DMS79 treated with DMSO at 0.1 percent for 48 hours (cell line): Measurements from ENCODE around the gene IL10RB.
"Not testable (repeated sequence)": the region's sequence is repeated elsewhere in the genome, so short reads cannot be mapped to it uniquely, and the experiment has no call there.

Experiments
- DNase-seq: peaks from one replicate; lab custom pipeline; 2025; lab: John Stamatoyannopoulos, UW

Gene IL10RB

DNA sequence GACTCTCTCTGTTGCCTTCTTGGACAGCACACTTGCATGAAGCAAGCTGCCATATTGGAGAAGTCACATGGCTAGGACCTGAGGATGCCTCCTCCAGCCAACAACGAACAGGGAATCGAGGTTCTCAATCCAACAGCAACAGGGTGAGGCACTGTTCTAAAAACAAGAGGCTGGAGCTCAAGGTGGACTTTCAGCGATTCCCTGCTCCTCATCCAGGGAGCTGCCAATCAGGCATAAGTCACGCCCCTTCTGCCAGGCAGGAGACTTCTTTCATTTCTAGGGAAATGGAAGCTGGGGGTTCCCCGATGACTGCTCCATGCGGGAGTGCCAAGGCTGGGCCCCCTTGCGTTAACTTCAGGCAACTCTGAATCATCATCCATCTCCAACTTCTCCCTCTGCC lies 35.9 kb downstream of the IL10RB start:
- no peak for DNase-seq

DNA sequence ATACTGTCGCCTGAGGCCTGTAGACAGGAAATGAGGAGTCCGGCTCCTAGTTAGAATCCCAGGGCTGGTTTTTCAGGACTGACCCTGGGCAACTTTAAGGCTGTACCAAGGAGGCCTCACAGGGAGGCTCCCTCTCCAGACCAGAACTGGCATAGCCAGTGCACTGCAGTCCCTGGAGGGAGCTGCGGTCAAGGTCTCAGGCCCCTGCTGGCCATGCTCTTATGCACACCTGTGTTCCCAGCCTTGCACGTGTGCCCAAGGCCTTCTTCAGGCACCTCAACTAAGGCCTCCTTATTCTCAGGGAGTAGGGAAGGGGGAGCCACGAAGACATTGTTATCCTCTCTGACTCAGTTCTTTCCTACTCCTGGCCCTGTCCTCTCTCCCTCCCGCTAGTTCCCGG lies 36.6 kb downstream of the IL10RB start:
- no peak for DNase-seq

DNA sequence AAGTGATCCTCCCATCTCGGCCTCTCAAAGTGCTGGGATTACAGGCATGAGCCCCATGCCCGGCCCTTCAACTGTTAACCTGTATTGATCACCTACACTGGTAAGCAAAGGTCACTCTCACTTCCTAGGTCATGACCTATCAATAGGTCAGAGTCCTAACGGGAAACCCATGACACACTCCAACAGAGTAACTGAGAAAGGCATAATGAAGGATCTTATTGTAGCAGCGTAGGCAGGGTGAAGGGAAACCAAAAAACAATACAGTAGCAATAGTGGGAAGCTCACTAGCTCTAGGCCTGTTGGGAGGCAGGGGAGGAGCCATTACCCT lies 39.1 kb downstream of the IL10RB start:
- DNase-seq = no peak

DNA sequence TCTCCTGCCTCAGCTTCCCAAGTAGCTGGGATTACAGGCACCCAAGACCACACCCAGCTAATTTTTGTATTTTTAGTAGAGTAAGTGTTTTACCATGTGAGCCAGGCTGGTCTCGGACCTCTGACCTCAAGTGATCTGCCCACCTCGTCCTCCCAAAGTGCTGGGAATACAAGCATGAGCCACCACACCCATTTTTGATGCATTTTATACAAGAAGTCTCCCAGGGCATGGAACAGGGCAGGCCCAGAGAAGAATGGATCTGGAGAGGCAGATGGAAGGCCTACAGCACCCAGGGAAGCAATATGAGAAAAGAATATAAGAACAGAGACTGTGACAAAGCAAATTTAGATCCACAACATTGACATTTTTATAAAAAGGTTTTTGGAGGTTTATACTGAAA lies 39.8 kb downstream of the IL10RB start:
- no peak for DNase-seq

DNA sequence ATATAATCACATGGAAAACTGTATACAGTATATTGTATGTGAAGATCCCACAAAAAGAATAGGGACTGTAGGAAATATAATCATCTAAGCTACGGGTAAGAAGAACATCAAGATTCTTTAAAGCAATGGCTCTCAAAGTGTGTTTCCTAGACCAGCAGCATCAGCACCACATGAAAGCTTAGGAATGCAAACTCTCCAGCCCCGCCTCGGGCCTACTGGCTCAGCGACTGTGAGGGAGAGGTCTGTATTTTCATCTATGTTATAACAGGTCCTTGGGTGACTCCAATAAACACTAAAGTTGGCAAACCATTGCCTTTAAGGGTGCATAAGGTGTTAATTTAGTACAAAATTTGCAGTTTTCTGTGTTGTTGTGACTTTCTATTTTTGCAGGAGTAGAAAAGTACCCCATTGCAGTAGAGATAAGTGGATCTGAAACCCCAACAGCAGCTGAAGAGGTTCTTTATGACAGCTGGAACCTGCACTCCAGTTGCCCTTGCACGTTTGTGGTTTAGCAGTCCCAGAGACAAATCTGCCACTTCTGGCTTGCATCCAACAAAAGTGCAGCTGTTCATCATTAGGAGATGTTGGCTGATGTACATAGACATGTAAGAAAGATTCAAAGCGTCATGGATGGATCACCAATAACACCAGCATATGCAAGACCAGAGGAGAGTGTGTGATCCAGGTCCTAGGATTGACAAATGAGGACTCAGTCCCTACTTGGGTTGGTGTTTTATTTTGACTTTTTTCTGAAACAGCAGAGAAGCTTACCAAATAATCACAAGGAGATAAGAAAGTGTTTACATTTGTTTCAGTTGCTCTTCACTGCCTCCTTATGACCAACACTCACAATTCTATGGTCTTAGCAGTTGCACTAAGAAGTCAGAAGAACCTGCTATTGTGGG lies 42.7 kb downstream of the IL10RB start:
- peak; percentile 95 for DNase-seq

DNA sequence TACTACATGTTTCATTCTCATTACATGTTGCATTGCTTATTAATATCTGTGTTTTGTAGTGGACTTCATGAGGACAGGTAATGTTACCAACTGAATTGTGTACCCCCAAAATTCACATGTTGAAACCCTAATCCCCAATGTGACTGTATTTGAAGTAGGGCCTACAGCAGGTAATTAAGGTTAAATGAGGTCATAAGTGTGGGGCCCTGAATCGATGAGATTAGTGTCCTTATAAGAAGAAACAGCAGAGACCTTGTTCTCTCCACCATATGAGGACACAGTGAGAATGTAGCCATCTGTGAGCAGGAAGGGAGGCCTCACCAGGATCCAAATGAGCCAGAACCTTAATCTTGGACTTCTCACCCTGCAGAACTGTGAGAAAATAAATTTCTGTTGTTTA lies 43.6 kb downstream of the IL10RB start:
- no peak for DNase-seq

DNA sequence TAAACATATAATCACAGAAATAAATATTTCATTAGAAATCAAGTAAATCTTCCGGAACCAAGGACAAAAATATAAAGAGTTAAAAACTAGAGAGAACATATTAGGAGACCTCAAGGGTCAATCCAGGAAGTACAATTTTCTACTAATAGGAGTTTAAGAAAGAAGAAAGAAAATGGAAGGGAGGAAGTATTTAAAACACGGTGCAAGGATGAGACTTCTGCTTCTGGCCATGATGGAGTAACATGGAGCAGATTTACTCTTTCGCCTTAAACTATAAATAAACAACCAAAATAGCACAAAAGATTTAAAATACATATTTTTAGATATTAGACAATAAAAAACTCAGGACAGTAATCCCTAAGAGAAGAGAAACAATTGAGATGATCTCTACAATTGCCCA lies 46.0 kb downstream of the IL10RB start:
- no peak for DNase-seq

DNA sequence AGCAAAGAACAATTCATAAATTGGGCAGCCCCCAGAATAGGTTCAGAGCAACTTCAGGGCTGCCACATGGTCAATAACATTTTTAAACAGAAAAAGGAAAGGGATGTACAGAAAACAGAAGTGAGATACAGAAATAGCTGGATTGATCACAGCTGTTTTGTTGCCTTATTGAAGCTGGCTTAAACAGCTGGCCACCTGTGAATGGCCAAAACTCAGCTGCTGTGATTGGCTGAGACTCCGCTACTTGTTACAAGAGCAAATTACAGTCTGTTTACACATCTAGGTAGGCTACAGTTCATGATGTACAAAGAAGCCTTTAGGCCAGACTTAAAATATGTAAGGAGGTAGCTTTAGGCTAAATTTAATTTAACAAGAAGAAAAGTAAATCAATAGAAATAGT lies 47.0 kb downstream of the IL10RB start:
- no peak for DNase-seq

DNA sequence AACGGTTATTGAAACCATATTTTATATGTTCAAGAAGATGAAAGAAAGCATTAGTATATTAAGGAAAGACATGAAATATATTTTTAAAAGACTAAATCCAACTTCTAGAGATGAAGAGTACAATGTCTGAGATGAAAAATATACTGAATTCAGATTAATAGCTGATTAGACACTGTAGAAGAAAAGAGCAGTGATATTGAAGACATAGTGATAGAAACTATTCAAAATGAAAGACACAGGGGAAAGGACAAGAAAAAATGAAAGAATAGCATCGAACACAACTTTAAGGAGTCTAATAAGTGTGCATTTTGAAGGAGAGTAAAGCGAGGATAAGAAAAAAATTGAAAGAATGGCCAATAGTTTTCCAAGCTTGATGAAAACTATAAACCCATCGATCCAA lies 47.4 kb downstream of the IL10RB start:
- DNase-seq = no peak

DNA sequence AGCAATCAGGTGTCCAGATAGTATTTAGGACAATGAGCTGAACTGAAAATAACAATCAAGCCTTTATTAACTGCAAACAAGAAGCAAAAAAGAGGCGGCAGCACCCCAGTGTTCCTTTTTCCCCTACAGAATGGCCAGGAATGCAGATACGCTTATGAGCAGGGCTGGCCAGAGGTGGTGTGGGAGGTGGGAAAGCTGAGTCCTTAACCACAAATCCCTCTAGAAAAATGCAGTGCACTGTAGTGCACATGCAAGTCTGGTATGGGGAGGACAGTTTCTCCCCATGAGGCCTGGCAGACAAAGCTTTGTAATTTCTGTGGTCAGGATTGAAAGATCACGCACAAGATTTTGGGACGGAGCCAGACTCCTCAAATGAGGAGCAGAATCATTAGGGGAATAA lies 47.9 kb downstream of the IL10RB start:
- DNase-seq = no peak

DNA sequence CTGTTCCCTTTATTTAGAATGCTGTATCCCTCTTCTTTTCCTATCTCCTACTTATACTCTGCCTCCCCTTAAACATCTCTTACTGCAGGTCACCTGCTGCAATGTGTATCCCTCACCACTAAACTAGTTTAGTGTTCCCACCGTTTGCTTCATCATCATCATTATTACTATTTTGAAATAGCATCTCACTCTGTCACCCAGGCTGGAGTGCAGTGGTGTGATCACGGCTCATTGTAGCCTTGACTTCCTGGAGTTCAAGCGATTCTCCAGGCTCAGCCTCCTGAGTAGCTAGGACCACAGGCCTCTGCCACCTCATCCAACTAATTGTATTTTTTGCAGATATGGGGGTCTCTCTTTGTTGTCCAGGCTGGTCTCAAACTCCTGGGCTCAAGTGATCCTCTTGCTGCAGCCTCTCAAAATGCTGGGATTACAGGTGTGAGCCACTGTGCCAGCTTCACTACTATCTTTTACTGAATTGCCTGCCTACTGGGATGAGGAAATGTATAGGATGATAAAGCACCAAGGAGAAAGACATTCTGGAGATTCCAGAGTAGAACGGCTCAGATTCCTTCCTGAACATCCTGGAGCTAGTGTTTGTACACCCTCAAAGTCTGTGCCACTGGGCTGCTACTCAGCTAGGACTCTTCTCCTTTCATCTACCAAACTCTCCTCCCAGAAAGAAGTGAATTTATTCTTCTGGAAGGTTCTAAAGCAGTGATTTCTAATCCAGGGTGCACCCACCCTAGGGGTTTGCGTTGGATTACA lies 50.0 kb downstream of the IL10RB start:
- no peak for DNase-seq

DNA sequence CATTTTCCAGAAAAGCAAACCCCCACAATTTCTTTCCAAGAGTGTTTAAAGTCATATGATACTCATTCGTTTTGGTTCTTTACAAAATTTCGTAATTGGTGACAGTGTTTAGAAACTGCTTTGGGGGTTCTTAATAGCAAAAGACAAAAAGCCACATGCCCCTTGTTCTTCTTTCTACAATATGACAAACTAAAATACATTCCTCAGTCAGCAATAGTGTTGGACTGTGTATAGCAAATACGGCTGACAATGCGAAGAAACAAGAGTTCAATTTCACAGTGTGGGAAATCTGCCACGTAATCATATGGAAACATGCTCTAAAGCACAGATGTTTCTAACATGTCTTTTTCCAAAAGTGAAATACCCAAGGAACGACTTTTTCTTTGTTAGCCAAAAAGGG lies 51.0 kb downstream of the IL10RB start:
- no peak for DNase-seq

DNA sequence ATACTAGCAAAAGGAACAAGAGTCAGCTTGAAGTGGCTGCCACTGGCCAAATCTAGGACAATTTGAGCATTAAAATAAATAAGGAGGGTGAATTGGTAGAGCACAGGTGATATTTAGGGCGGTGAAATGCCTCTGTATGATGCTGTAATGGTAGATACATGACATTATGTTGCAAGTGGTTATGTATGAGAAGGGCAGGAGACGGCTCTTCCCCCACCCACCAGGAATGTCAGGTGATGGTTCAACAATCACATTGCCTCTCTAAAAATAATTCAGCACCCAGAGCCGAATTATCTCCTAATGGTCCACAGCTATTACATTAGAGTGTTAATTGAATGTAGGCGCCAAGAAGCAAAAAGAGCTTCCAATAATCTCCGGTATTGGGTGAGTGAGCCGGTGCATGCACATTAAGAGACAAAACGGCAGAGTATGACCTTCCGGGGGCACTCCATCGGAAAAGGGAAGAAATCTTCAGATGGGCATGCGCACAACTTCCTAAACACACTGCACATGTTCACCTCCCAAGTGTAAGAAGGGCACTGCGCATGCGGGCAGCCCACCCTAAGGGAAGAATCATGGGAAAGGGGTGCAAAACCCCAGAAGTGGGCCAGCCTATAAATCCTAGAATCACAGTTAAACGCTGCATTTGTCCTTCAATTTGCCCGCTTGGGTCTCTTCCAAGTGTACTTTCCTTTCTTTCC lies 51.8 kb downstream of the IL10RB start:
- no peak for DNase-seq

DNA sequence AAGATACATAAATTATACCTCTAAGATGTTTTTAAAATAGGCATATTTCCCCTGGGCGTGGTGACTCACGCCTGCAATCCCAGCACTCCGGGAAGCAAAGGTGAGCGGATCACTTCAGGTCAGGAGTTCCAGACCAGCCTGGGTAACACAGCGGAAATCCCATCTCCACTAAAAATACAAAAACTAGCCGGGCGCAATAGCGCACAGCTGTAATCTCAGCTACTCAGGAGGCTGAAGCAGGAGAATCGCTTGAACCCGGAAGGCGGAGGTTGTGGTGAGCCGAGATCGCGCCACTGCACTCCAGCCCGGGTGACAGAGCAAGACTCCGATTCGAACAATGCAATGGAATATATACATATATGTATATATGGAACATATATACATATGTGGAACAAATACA lies 54.8 kb downstream of the IL10RB start:
- DNase-seq = not testable (repeated sequence)

DNA sequence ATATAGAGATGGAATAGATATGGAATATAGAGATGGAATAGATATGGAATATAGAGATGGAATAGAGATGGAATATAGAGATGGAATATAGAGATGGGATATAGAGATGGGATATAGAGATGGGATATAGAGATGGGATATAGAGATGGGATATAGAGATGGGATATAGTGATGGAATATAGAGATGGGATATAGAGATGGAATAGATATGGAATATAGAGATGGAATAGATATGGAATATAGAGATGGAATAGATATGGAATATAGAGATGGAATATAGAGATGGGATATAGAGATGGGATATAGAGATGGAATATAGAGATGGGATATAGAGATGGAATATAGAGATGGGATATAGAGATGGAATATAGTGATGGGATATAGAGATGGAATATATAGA lies 57.4 kb downstream of the IL10RB start:
- not testable (repeated sequence) for DNase-seq

DNA sequence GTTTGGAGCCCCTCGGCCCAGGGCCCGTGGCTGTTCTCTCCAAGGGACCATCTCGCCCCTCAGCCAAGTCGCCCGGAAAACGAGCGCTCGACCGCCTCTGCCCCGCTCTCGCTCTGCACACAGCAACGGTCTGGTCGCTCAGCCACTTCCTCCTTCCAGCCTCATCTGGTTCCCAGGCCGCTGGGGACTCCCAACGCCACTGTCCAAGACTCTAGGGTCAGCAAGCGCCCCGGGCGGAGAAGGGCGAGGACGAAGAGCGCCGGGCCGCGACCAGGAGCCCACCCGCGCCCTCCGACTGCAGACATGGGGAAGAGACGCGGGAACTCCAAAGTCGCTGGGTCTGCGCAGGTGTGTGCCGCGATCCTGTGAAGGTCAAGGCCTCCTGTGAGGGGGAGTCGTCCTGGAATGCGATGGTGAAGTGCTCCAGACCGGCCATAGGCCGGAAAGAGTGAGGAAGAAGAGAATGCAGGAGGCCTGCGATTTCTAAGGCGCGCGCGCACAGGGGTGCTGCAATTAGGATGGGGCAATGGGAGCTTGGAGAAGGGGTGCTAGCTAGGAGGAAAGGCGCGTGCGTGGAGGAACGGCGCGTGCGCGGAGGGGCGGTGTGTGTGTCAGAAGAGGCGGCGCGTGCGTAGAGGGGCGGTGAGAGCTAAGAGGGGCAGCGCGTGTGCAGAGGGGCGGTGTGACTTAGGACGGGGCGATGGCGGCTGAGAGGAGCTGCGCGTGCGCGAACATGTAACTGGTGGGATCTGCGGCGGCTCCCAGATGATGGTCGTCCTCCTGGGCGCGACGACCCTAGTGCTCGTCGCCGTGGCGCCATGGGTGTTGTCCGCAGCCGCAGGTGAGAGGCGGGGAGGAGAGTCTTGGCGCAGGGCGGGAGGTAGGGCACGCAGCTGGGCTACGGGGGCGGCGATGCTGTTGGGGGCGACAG lies 58.4 kb downstream of the IL10RB start, which contains the start of gene IFNAR1:
Gene IFNAR1, plus strand, starts transcription at position 680 of the 931 bp plus-strand sequence. Its CDS starts 86 bp downstream, at position 766.
- peak; percentile 97 for DNase-seq

DNA sequence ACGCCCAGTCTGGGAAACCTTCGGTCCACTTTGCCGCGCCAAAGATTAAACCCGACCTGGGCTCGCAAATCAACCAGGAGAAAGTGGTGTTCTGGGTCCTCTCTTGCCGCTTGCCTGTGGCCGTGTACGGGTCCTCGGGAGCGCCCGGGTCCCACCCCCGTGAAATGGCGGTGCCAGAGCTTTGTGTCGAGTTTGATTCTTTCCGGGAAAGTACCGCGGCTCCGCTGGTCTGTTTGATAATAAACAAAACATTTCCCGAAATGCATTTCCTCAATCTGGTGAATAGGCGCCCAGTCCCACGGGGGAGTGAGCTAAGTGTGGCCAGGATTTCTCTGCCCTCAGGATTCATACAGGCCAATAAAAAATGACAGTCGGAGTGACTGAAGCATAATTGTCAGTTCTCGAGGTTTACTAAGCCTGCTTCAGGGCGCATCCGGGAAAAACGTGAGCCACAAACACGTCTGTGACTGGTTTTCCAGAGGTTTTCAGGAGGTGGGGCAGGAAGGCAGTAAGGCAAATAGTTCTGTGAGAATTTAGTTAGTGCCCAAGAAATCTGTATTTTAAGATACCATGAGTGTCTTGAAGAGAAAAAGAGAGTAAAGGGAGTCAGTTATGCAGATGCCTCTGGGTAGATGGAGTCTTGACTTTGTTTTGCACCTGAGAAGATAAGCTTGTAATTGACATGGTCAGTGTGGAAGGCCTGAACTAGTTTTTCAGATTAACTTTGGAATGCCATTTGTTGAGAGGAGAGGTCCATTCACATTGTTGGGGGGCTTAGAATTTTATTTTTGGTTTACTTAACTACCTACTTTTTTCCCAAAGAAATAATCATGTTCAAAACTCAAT lies 59.3 kb downstream of the IL10RB start:
- DNase-seq = peak; percentile 43

DNA sequence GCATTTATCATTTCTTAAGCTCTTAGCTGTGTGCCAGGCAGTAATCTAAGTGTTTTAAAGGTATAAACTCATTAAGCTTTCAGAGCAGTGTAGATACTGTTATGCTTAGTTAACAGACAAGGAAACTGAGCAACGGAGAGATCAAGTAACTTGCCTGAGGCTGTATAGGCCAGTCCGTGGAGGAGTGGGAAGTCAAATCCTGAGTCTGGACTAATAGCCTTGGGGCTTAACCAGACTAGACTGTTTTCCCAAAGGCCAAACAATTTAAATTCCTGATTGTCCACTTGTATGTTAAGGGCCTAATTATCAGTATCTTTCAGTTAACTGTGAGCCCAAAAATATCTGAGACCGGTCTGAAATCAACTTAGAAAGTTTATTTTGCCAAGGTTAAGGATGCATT lies 61.2 kb downstream of the IL10RB start:
- DNase-seq = no peak

DNA sequence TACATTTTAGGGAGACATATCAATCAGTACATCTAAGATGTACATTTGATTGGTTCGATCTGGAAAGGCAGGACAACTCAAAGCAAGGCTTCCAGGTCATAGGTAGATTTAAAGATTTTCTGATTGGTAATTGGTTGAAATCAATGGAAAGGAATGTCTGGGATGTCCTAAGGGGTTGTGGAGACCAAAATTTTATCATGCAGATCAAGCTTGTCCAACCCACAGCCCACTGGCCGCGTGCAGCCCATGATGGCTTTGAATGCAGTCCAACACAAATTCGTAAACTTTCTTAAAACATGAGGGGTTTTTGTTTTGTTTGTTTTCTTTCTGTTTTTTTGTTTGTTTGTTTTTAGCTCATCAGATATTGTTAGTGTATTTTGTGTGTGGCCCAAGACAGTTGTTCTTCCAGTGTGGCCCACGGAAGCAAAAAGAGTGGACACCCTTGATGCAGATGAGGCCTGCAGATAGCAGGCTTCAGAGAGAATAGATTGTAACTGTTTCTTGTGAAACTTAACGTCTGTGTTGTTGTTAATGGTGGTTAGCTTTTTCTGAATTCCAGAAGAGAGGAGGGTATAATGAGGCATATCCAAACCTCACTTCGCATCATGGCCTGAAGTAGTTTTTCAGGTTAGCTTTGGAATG lies 61.7 kb downstream of the IL10RB start:
- no peak for DNase-seq

DNA sequence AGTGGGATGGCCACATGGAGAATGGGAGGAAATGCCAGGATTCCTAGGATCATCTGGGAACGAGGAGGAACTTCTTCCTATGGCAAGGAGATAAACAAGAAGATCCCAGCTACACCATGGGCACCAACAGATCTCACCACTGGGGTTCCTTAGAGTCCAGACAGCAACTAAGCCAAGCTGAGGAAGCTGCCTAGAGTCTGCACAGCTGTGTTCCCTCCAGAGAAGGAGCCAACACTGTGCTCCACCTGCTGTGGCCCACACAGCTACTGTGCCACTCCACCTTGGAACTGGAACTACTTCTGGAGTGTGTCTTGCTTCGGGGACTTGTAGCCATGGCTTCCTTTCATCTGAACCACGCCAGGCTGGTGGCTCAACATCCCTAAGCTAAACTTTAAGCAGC lies 64.6 kb downstream of the IL10RB start:
- DNase-seq = no peak
